GM04504 (cell line): ENCODE data around the gene MRPS9.

Source experiments
- DNase-seq: peaks from one replicate; pipeline ENCODE4 v3.0.0-alpha.2; 2012; ENCODE audit warnings: low read depth

MRPS9 gene

DNA sequence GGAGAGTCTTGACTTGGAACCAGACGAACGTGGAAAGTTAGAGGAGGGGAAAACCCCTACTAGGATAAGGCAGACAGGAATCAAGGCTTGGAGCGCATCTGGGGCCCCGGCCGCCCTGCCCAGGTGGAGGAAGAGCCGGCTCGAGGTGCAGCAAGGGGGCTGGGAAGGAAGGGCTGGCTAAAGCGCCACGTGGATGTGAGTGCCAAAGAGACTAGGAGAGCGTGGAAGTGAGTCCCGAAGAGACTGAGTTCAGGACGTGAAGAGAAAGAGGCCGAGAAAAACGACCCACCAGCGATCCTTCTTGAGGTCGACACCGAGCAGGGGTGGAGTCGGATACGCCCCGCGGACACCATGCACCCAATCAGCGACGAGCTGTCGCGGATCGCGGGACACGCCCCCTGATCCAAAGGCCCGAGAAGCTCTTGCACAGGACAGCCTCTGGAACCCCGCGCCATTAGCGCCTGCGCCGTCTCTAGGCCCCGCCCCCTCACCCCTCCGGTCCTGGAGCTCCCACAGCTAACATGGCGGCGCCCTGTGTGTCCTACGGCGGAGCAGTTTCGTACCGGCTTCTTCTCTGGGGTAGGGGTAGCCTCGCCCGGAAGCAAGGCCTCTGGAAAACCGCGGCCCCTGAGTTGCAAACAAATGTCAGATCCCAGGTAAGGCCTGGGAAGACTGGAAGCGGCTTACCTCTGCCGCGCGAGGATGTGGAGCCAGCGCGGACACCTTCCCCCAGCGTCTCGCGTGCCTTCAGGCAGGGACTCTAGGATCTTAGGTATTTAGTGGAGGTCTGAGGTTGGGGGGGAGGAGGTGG lies at the start of gene MRPS9:
TSS of gene MRPS9 (plus strand) at position 498 of the 811 bp plus-strand sequence. CDS start at position 522, 24 bp downstream.
- DNase-seq, result peak; percentile 92

DNA sequence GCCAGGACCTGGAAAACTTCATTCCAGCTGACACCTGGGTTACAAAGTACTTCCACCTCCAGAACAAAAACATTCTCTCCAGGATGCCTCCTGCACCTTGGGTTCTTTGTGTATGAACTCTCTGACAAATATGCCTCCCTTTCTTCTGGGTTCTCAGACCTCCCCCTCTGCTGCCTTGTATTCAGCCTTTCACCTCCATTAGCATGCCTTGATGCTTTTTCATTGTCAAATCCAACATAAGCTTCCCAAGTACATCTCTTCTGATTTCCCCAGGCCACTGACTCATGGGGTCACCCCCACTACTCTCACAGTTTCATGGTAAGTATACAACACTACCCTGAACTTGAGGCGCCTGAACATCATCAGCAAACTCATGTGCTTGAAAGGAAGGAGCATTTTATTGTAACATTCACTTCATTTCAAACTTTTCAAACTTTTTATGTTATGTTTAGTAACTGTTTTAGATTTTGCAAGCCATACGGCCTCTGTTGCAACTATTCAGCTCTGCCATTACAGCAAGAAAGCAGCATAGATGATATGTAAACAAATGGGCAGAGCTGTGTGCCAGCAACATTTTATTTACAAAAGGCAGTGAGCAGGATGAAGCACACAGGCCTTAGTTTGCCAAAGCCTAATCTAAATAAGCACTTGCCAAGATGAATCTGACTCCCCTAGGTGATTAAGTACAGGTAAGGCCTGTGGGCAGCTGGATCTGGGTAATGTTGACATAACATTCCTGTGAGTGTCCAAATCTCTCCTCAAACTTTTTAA lies 32.5 kb upstream of the MRPS9 start:
- DNase-seq, result no peak

- no peak for DNase-seq
Measured at GRCh38 chr2:105007367-105007766, 30.5 kb upstream of the MRPS9 start.

- DNase-seq, result no peak
Measured at GRCh38 chr2:105032476-105032875, 5.4 kb upstream of the MRPS9 start.

DNA sequence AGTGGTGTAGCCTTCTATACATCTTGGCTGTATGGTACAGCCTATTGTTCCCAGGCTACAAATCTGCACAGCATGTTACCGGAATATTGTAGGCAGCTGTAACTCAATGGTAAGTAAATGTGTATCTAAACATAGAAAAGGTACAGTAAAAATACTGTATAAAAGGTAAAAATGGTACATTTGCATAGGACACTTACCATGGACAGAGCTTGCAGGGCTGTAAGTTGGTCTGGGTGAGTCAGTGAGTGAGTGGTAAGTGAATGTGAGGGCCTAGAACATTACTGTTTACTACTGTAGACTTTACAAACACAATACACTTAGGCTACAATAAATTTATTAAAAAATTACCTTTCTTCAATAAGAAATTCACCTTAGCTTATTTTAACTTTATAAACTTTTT lies 3.7 kb upstream of the MRPS9 start:
- DNase-seq, result no peak

DNA sequence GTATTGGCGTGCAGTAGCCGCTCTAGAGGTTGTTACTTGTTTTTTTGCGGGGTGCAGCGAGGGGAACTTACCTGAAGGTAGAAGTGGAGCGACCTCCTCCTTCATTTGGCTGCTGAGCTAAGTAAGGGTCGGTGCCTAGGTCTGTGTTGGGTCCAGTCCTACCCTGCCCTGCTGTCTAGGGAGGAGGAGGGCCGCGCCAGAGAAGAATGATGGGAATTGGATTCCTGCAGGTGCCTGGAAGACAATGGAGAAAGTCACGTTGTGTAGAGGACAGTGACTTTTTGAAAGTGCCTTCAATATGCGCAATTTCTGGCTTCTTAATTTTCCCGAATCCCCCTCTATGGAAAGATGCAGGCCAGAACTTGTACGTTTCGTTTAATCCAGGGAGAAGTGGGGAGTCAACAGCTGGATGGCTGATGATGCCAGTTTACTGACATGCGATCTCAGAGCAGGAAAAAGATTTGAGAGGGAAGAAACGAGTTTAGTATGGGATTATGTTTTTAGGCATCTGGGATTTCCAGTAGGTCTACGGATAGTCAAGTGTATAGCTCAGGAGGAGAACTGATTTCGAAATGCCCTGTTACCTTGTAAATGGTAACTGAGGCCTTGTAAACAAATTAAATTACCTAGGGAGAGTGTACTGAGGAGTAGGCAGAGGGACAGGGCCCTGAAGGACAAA lies 653 bp downstream of the MRPS9 start:
- DNase-seq, result no peak

DNA sequence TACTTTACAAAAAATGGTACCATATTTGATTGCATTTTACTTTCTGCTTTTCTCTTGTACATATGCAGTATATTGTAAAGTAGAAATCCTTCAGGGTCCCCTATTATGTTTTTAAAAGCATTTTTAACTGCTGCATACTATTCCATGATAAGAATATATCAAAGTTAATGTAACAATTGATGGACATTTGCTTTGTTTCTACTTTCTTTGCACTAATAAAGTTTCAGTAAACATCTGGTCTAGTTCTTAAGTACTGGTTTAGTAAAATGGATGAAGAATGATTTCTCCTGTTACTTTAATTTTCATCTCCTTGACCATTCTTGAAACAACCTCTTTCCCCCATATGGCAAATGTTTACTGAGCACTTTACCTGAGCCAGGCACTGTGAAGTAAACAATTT lies 1.7 kb downstream of the MRPS9 start:
- DNase-seq, result no peak

- no peak for DNase-seq
Measured at GRCh38 chr2:105042189-105042588, 4.3 kb downstream of the MRPS9 start.

GRCh38 chr2:105052773-105053172 lies 14.9 kb downstream of the MRPS9 start:
- DNase-seq, result no peak

DNA sequence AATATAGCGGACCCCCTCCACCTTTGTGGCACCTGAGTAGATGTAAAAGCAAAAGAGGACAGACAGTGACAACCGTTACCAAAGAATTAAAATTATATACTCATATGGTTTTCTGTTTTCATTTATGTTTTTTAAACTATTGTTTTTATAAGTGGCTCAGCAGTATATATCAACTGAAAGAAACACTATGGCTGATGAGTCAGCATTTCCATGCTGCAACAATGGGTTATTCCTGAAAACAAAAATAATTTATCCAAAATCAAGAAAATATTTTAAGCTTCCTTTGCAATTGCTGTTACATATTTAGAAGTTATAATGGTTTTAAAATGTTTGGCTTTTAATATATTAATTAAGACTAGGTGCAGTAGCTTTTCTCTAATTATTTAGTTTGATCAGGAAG lies 17.7 kb downstream of the MRPS9 start:
- DNase-seq, result no peak

- DNase-seq, result no peak
Measured at GRCh38 chr2:105056245-105056644, 18.4 kb downstream of the MRPS9 start.

GRCh38 chr2:105057005-105057404 lies 19.1 kb downstream of the MRPS9 start:
- DNase-seq, result no peak

- DNase-seq, result no peak
Measured at GRCh38 chr2:105061560-105061959, 23.7 kb downstream of the MRPS9 start.

GRCh38 chr2:105062158-105062557 lies 24.3 kb downstream of the MRPS9 start:
- no peak for DNase-seq

- no peak for DNase-seq
Measured at GRCh38 chr2:105068387-105068786, 30.5 kb downstream of the MRPS9 start.

DNA sequence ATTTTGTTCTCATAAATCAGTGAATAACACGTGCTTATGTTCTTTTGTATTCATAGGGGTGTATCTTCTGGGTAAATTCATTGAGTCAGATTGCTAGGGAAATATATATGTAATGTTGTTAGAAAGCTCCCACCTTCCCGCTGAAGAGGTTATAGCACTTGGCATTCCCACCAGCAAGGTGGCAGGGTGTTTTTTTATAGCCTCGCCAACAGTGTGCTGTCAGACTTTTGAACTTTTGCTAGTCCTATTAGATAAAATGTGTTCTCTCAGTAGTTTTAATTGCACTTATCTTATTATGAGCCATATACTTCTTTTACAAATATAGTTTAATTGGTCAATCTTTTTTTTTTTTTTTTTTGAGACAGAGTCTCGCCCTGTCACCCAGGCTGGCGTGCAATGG lies 31.0 kb downstream of the MRPS9 start:
- no peak for DNase-seq

- no peak for DNase-seq
Measured at GRCh38 chr2:105070010-105070865, 32.4 kb downstream of the MRPS9 start.

DNA sequence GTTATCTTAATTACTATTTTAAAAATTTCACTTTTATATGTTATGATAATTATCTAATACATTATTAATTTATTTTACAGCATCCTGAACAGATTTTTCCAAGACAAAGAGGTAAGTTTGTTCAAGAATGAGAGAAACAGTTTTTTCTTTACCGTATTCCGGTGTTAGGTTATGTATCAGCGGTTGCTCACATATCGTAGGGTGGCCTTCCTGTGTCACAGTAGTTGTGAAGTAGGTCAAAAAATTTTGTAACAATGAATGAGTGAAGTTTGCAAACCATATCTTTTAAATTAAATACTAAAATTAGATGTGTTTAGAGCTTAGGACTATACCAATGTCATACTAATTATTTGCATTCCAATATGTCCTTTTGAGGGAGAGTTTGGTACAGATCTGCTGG lies 33.5 kb downstream of the MRPS9 start:
- no peak for DNase-seq

GRCh38 chr2:105072039-105072438 lies 34.2 kb downstream of the MRPS9 start:
- DNase-seq, result no peak

GRCh38 chr2:105073591-105073990 lies 35.7 kb downstream of the MRPS9 start:
- DNase-seq, result no peak

GRCh38 chr2:105076121-105076520 lies 38.3 kb downstream of the MRPS9 start:
- no peak for DNase-seq
